DND-41 (cell line): ENCODE results near the gene NEDD4L.

ENCODE experiments used
- ATAC-seq: fragments of 200-7000 bp; cut with Tn5 transposase; 3 replicates; pipeline ENCODE4 v1.9.1; 2021; ENCODE audit warnings: low read depth; ENCODE audit not compliant: insufficient read depth
- DNase-seq: peaks from one replicate; pipeline ENCODE4 v3.0.0-alpha.2; 2020
- H2AFZ ChIP-seq: 2 replicates; pipeline ENCODE4 v1.6.0; 2012; ENCODE audit warnings: low read depth, low read length
- H3K27ac ChIP-seq: 2 replicates; pipeline ENCODE4 v1.5.1; 2012; ENCODE audit warnings: low read length, inconsistent platforms
- H3K27me3 ChIP-seq: fragments of 200-600 bp; sonication (generic); 2 replicates; pipeline ENCODE4 v1.6.0; 2012; ENCODE audit warnings: low read length, mild to moderate bottlenecking, inconsistent platforms; ENCODE audit not compliant: insufficient read depth, poor library complexity
- H3K36me3 ChIP-seq: 2 replicates; pipeline ENCODE4 v1.5.1; 2012; ENCODE audit warnings: low read length, inconsistent platforms; ENCODE audit not compliant: insufficient read depth
- H3K4me1 ChIP-seq: 2 replicates; pipeline ENCODE4 v1.5.1; 2012; ENCODE audit warnings: mild to moderate bottlenecking, low read length; ENCODE audit not compliant: insufficient read depth
- H3K4me2 ChIP-seq: 2 replicates; pipeline ENCODE4 v1.6.0; 2012; ENCODE audit warnings: mild to moderate bottlenecking, moderate library complexity, low read length, inconsistent platforms; ENCODE audit not compliant: insufficient read depth
- H3K4me3 ChIP-seq, 2 experiments: fragments of 200-600 bp in 1 of 2; shearing (Covaris generic) in 1 of 2; 2 replicates each; pipeline ENCODE4 v1.5.1; 2012 to 2016; ENCODE audit warnings: inconsistent platforms in 2 of 2, low read length in 2 of 2, mild to moderate bottlenecking in 2 of 2, low read depth in 1 of 2, moderate library complexity in 1 of 2
- H3K79me2 ChIP-seq: 2 replicates; pipeline ENCODE4 v1.6.0; 2012; ENCODE audit warnings: low read length, inconsistent platforms; ENCODE audit not compliant: insufficient read depth
- H3K9ac ChIP-seq: 2 replicates; pipeline ENCODE4 v1.6.0; 2012; ENCODE audit warnings: low read depth, mild to moderate bottlenecking, inconsistent platforms, low read length, moderate library complexity
- H3K9me3 ChIP-seq: 2 replicates; pipeline ENCODE4 v1.5.1; 2012; ENCODE audit warnings: low read length, moderate library complexity, mild to moderate bottlenecking, inconsistent platforms; ENCODE audit not compliant: insufficient read depth, severe bottlenecking
- H4K20me1 ChIP-seq: 2 replicates; pipeline ENCODE4 v1.6.0; 2012; ENCODE audit warnings: low read length; ENCODE audit not compliant: insufficient read depth
- CTCF ChIP-seq: IDR thresholded peaks from 2 replicates; pipeline ENCODE4 v1.5.1; 2012; ENCODE audit warnings: borderline replicate concordance, low read length, moderate library complexity, mild to moderate bottlenecking; ENCODE audit not compliant: poor library complexity, severe bottlenecking; ENCODE audit errors: extremely low read depth
- EZH2 ChIP-seq: IDR thresholded peaks from 3 replicates; pipeline ENCODE4 v1.6.1; 2012; ENCODE audit warnings: borderline replicate concordance, low read depth, mild to moderate bottlenecking, moderate library complexity, low read length, inconsistent platforms; ENCODE audit not compliant: severe bottlenecking

The NEDD4L gene

GRCh38 chr18:58350526-58350925 lies 306.5 kb downstream of the NEDD4L start:
- no peak overlapping the region for H3K4me3 ChIP-seq
- H3K79me2 ChIP-seq = no peaks in the 10 kb centered on the region
- H3K4me2 ChIP-seq = no peak overlapping the region
- no peaks in the 10 kb centered on the region for H4K20me1 ChIP-seq
- H3K36me3 ChIP-seq = no peaks in the 10 kb centered on the region
- no peak overlapping the region for H2AFZ ChIP-seq
- DNase-seq = no peak
- H3K9ac ChIP-seq = no peak overlapping the region
- H3K9me3 ChIP-seq = no peaks in the 10 kb centered on the region
- H3K27me3 ChIP-seq = no peaks in the 10 kb centered on the region
- no peak for TF ChIP-seq EZH2
- no peak for TF ChIP-seq CTCF
- H3K27ac ChIP-seq = no peak overlapping the region
- no peaks in the 10 kb centered on the region for H3K4me1 ChIP-seq
- no peak for ATAC-seq

GRCh38 chr18:58351776-58352175 lies 307.8 kb downstream of the NEDD4L start:
- no peak for DNase-seq
- H3K27me3 ChIP-seq = no peaks in the 10 kb centered on the region
- no peak overlapping the region for H3K4me2 ChIP-seq
- H3K4me3 ChIP-seq = no peak overlapping the region
- TF ChIP-seq EZH2 = no peak
- TF ChIP-seq CTCF = no peak
- no peaks in the 10 kb centered on the region for H3K79me2 ChIP-seq
- no peaks in the 10 kb centered on the region for H3K36me3 ChIP-seq
- ATAC-seq = no peak
- no peaks in the 10 kb centered on the region for H4K20me1 ChIP-seq
- H3K9ac ChIP-seq = no peak overlapping the region
- H2AFZ ChIP-seq = no peak overlapping the region
- no peak overlapping the region for H3K27ac ChIP-seq
- H3K4me1 ChIP-seq = no peaks in the 10 kb centered on the region
- H3K9me3 ChIP-seq = no peaks in the 10 kb centered on the region

- H3K27ac ChIP-seq = no peak overlapping the region
- H3K36me3 ChIP-seq = no peaks in the 10 kb centered on the region
- no peaks in the 10 kb centered on the region for H3K9me3 ChIP-seq
Observed at GRCh38 chr18:58353581-58353980, 309.6 kb downstream of the NEDD4L start.

More at GRCh38 chr18:58353581-58353980, 309.6 kb downstream of the NEDD4L start:
- no peaks in the 10 kb centered on the region for H3K79me2 ChIP-seq
- no peaks in the 10 kb centered on the region for H3K4me1 ChIP-seq
- ATAC-seq (no peak), DNase-seq (no peak)
- H3K4me2 ChIP-seq = no peak overlapping the region
- TF ChIP-seq CTCF (no peak), EZH2 (no peak)
- no peak overlapping the region for H3K9ac ChIP-seq
- no peaks in the 10 kb centered on the region for H3K27me3 ChIP-seq
- no peak overlapping the region for H3K4me3 ChIP-seq
- no peak overlapping the region for H2AFZ ChIP-seq
- H4K20me1 ChIP-seq = no peaks in the 10 kb centered on the region
